Measurements from ENCODE around the gene KREMEN1. TPM values are rescaled to one million over a fixed set of nuclear protein-coding genes. Genes with fewer than 3 reads are reported as not detected.

KREMEN1 gene
- total and polyA plus RNA-seq, 4 donors: 1.2 to 22.6 (median 3.8) TPM

DNA sequence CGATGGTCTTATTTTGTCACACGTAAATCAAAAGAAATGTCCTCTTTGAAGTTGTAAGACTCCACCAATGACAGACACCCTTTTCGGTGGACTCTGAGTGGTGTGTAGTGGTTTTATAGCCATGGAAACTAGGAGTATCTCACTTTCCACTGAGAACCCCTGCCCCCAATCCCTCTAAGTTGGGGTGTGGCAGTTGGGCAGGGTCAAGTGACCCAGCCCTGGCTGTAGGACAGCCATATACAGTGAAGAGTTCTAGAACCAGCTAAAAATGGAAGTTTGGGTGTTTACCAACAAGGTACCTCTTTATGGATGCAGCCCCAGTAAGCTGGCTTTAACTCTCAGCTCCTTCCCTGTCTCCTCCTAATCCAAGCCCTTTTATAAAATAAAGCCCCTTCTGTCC, 16.4 kb upstream of the KREMEN1 start (continued):
- TF ChIP-seq, protein P1, sequence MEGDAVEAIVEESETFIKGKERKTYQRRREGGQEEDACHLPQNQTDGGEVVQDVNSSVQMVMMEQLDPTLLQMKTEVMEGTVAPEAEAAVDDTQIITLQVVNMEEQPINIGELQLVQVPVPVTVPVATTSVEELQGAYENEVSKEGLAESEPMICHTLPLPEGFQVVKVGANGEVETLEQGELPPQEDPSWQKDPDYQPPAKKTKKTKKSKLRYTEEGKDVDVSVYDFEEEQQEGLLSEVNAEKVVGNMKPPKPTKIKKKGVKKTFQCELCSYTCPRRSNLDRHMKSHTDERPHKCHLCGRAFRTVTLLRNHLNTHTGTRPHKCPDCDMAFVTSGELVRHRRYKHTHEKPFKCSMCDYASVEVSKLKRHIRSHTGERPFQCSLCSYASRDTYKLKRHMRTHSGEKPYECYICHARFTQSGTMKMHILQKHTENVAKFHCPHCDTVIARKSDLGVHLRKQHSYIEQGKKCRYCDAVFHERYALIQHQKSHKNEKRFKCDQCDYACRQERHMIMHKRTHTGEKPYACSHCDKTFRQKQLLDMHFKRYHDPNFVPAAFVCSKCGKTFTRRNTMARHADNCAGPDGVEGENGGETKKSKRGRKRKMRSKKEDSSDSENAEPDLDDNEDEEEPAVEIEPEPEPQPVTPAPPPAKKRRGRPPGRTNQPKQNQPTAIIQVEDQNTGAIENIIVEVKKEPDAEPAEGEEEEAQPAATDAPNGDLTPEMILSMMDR (IDR thresholded peaks at IDR 0.05; ENCODE audit: low read depth, low read length, missing input control): no peak
- TF ChIP-seq NR2F2 (IDR thresholded peaks at IDR 0.05) (no peak), RAD21 (IDR thresholded peaks at IDR 0.05) (no peak)
- TF ChIP-seq, protein P2, sequence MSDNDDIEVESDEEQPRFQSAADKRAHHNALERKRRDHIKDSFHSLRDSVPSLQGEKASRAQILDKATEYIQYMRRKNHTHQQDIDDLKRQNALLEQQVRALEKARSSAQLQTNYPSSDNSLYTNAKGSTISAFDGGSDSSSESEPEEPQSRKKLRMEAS (IDR thresholded peaks at IDR 0.05): no peak

DNA sequence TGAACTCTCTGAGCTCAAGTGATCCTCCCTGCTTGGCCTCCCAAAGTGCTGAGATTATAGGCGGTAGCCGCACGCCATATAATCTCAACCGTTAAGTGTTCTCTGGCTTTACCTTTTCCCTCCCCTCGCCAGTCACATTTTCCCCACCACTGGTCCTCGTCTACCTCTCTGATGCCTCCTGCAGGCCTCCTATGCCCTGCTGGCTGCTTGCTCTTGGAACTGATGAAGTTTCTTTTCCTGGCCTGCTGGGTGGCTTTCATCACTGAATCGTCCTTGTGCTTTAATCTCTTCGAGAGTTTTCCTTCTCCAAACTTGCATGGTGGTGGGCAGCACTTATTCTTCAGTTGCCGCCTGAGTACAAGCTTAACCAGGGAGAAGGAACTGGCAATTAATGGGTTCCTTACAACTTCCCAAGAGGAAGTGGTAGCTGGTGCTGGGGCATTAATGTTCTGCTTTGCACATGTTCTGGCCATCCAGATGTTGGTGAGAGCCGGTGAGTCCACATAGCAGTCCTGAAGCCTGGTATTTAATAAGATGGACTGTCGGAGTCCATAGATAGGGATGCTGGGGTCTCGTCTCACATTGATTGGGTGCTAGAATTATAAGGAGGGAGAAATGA, 12.5 kb upstream of the KREMEN1 start:
- 86% methylated on average over 12 of the region's 12 CpGs for WGBS
- Histone ChIP-seq H3K9me3 (ENCODE audit: control insufficient read depth in 4 of 4, low read length in 3 of 4) (no peaks in the 10 kb centered on the region), H3K27me3 (ENCODE audit: control insufficient read depth in 4 of 4, insufficient read depth in 4 of 4, low read length in 3 of 4) (no peaks in the 10 kb centered on the region), H3K36me3 (ENCODE audit: control insufficient read depth in 4 of 4, insufficient read depth in 3 of 4, low read depth in 1 of 4, low read length in 3 of 4) (no peaks in the 10 kb centered on the region), H3K4me1 (ENCODE audit: control insufficient read depth in 4 of 4, insufficient read depth in 4 of 4, low read length in 3 of 4) (no peaks in the 10 kb centered on the region), H3K27ac (ENCODE audit: low read depth in 1 of 2, low read length in 2 of 2) (no peak overlapping the region), H3K4me3 (ENCODE audit: low read depth in 1 of 3, low read length in 3 of 3) (no peak overlapping the region), H3K9ac (ENCODE audit: low read depth in 1 of 2, low read length in 2 of 2) (no peak overlapping the region)
- no peak for DNase-seq (ENCODE audit: low spot score)
- TF ChIP-seq, protein P2 (IDR thresholded peaks at IDR 0.05): no peak
- TF ChIP-seq RXRA (IDR thresholded peaks at IDR 0.05): no peak
- TF ChIP-seq, protein P3, sequence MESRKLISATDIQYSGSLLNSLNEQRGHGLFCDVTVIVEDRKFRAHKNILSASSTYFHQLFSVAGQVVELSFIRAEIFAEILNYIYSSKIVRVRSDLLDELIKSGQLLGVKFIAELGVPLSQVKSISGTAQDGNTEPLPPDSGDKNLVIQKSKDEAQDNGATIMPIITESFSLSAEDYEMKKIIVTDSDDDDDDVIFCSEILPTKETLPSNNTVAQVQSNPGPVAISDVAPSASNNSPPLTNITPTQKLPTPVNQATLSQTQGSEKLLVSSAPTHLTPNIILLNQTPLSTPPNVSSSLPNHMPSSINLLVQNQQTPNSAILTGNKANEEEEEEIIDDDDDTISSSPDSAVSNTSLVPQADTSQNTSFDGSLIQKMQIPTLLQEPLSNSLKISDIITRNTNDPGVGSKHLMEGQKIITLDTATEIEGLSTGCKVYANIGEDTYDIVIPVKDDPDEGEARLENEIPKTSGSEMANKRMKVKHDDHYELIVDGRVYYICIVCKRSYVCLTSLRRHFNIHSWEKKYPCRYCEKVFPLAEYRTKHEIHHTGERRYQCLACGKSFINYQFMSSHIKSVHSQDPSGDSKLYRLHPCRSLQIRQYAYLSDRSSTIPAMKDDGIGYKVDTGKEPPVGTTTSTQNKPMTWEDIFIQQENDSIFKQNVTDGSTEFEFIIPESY (IDR thresholded peaks at IDR 0.05): no peak
- TF ChIP-seq FOXA2 (IDR thresholded peaks at IDR 0.05): no peak
- no peak for TF ChIP-seq JUND (IDR thresholded peaks at IDR 0.05)
- TF ChIP-seq HNF4A (conservative IDR thresholded peaks at IDR 0.05): no peak
- TF ChIP-seq, protein P4, sequence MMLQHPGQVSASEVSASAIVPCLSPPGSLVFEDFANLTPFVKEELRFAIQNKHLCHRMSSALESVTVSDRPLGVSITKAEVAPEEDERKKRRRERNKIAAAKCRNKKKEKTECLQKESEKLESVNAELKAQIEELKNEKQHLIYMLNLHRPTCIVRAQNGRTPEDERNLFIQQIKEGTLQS (IDR thresholded peaks at IDR 0.05): no peak
- no peak for TF ChIP-seq GABPA (IDR thresholded peaks at IDR 0.05 in 1 of 2, conservative IDR thresholded peaks at IDR 0.05 in 1 of 2)
- no peak for TF ChIP-seq HNF4G (IDR thresholded peaks at IDR 0.05)
- TF ChIP-seq, protein P5, sequence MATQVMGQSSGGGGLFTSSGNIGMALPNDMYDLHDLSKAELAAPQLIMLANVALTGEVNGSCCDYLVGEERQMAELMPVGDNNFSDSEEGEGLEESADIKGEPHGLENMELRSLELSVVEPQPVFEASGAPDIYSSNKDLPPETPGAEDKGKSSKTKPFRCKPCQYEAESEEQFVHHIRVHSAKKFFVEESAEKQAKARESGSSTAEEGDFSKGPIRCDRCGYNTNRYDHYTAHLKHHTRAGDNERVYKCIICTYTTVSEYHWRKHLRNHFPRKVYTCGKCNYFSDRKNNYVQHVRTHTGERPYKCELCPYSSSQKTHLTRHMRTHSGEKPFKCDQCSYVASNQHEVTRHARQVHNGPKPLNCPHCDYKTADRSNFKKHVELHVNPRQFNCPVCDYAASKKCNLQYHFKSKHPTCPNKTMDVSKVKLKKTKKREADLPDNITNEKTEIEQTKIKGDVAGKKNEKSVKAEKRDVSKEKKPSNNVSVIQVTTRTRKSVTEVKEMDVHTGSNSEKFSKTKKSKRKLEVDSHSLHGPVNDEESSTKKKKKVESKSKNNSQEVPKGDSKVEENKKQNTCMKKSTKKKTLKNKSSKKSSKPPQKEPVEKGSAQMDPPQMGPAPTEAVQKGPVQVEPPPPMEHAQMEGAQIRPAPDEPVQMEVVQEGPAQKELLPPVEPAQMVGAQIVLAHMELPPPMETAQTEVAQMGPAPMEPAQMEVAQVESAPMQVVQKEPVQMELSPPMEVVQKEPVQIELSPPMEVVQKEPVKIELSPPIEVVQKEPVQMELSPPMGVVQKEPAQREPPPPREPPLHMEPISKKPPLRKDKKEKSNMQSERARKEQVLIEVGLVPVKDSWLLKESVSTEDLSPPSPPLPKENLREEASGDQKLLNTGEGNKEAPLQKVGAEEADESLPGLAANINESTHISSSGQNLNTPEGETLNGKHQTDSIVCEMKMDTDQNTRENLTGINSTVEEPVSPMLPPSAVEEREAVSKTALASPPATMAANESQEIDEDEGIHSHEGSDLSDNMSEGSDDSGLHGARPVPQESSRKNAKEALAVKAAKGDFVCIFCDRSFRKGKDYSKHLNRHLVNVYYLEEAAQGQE (IDR thresholded peaks at IDR 0.05): no peak
- TF ChIP-seq NR2F2 (IDR thresholded peaks at IDR 0.05): no peak
- TF ChIP-seq SP1 (IDR thresholded peaks at IDR 0.05): no peak
- TF ChIP-seq RAD21 (IDR thresholded peaks at IDR 0.05): no peak
- TF ChIP-seq YY1 (IDR thresholded peaks at IDR 0.05): no peak
- TF ChIP-seq FOXA1 (IDR thresholded peaks at IDR 0.05): no peak
- TF ChIP-seq EGR1 (IDR thresholded peaks at IDR 0.05; ENCODE audit: low read depth in 2 of 2): no peak
- TF ChIP-seq, protein P1 (IDR thresholded peaks at IDR 0.05; ENCODE audit: low read depth, low read length, missing input control): no peak
- no peak for TF ChIP-seq TAF1 (conservative IDR thresholded peaks at IDR 0.05)

All from liver (tissue), 9 donors.